Measurements from ENCODE around the gene MAN1A1. TPM values are rescaled to one million over a fixed set of nuclear protein-coding genes. Genes with fewer than 3 reads are reported as not detected.

MAN1A1 gene
- total RNA-seq, 1 donor from 2014 or later = 87.1 TPM

DNA sequence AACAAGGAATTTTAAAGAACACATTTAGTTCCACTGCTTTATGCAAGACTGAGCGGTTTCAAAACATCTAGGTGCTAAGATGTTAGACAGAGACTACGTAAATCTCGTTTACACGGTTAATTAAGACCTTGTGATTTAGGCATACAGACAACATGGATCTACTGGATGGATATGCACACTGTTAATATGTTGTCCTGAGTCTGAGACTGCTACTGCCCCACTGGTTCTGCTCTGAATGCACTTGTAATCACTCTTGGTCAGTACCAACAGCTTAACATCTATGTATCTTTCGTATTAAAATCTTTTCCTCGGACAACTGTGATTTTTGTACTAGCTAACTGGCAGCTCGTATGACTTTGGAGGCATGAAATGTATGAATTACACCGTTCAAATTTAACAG, 3.1 kb downstream of the MAN1A1 start:
- DNase-seq (ENCODE audit: low spot score) = no peak

- DNase-seq (ENCODE audit: low spot score) = no peak
Observed at GRCh38 chr6:119345114-119345513, 4.4 kb downstream of the MAN1A1 start.

- DNase-seq (ENCODE audit: low spot score) = no peak
Observed at GRCh38 chr6:119344306-119344705, 5.3 kb downstream of the MAN1A1 start.

GRCh38 chr6:119343573-119344146, 5.9 kb downstream of the MAN1A1 start:
- no peak for DNase-seq (ENCODE audit: low spot score)

GRCh38 chr6:119343167-119343566, 6.4 kb downstream of the MAN1A1 start:
- no peak for DNase-seq (ENCODE audit: low spot score)

DNA sequence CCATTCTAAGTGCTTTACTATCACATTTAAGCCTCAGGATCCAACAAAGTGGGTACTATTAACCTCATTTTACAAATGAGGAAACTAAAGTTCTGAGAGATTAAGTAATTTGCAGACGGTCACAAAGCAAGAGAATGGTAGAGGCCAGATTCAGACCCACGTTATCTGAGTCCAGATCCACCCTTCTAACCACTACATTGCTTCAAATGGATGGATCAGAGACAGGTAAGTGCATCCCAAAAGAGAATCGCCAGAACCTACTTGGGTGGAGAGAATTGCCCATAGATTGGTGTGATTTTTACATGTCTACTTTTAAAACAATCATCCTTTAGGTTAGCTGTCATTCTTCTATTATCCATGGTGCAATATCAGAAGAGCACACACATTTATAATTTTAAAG, 7.1 kb downstream of the MAN1A1 start:
- DNase-seq (ENCODE audit: low spot score) = no peak

DNA sequence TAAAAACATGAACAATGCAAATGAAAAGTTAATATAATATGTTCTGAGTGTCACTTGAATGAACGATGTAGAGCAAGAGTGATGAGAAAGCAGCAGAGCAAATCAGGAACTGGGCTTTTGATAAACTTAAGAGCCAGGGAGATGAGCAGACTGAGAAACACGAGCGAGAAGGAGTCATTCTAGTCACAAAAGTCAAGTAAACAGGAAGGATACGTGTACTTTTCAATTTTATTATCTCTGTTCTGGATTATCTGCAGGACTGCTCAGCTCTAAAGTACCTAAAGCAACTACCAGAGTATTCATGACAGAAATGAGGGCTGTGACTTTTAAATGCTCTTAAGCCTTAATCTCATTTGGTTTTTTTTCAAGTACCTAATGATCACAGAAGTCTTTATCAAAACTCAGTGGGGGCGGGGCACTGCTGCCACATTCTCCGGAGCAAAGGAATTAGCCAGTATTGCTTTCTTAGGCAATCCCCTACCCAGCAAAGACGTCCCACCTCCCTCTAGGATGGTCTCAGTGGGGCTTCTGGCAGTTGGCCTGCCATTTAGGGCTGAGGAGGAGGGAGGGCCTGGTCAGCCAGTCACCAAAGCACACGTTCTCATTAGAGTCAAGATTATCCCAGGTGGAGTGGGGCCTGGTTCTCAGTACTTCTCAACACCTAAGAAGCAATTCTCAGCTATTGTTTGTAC, 8.6 kb downstream of the MAN1A1 start:
- no peak for DNase-seq (ENCODE audit: low spot score)

DNA sequence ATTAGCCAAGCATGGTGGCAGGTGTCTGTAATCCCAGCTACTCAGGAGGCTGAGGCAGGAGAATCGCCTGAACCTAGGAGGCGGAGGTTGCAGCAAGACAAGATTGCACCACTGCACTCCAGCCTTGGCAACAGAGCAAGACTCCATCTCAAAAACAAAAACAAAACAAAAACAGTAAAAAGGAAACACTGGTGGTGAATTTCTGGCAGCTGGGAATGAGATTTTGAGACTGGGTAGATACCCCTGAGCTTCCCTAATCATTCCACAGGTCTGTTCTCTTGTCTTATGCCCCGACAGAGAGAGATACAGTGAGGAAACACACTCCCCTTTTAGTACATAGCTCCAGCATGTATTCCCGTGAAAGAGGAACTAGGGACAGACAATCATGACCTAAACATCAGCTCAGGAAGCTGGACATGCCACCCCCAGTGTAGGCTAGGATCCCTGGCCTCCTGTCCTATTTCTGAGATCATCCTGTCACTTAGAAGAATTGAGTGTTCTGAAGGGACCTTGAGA, 9.6 kb downstream of the MAN1A1 start:
- DNase-seq (ENCODE audit: low spot score) = no peak

DNA sequence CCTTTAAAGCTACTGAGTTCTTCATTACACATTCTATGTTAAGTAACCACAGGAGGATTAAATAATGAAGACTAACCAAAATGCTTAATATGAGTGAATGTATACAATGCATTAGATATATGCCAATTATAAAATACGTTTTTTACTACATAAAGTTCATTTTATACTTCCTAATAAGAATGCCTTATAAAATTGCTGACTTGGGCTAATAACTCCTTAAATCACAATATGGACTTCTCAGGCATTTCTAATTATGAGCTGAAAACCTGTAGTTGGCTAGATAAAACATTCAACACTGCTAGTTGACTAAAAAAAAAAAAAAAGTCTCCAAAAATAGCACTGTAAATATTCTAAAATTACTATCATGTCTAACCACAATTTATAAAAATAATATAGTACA, 11.8 kb downstream of the MAN1A1 start:
- DNase-seq (ENCODE audit: low spot score) = no peak

- no peak for DNase-seq (ENCODE audit: low spot score)
Observed at GRCh38 chr6:119337252-119337651, 12.3 kb downstream of the MAN1A1 start.

GRCh38 chr6:119334535-119335264, 14.9 kb downstream of the MAN1A1 start:
- no peak for DNase-seq (ENCODE audit: low spot score)

DNA sequence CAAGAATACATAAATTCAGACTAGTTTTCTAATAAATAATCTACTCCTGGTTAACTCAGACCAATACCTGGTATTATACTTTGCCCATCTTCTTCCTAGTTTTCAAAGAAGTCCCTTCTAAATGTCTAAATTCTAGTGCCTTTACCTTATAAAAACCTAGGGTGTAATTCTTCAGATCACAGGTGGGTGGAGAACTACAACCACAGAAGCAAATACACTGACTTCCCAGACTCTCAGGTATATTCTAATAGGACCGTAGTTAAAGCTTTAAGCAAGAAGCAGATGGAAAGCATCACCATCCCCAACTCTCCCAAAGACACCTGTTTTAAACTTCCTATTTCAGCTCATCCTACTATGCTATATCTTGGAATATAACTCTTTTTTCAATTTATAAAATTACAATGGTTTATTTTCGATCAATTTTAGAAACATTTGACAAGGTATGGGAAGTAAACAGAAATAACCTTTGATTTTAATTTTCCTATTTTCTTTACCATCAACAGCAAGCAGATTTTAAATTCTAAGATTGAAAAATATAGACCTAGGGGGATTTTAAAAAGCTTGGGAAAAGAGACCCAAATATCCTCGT, 15.8 kb downstream of the MAN1A1 start:
- DNase-seq (ENCODE audit: low spot score) = no peak

DNA sequence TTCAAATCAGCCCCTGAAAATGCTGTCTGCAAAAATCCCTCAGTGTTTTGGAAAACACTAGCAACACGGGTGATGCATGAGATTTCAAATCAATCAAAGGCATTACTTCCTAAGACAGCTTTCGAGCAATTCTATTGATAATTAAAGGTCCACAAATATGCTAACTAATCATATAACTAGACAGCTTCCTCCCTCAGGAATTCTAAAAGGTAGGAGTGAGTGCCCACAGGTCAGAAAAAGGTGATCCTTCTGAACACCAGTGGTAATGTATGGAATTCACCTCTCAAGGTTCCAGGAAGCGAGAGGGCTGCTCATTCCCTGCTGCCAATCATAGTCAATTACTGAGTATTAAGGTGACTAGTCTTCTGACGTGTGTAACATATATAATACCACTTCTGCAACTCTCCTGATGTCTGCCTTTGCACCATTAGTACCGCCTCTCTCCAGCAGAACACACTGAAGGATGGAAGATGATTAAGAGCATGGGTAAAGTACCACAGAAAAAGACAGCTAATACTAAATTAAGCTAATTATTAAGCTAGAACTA, 16.4 kb downstream of the MAN1A1 start:
- DNase-seq (ENCODE audit: low spot score) = no peak

DNA sequence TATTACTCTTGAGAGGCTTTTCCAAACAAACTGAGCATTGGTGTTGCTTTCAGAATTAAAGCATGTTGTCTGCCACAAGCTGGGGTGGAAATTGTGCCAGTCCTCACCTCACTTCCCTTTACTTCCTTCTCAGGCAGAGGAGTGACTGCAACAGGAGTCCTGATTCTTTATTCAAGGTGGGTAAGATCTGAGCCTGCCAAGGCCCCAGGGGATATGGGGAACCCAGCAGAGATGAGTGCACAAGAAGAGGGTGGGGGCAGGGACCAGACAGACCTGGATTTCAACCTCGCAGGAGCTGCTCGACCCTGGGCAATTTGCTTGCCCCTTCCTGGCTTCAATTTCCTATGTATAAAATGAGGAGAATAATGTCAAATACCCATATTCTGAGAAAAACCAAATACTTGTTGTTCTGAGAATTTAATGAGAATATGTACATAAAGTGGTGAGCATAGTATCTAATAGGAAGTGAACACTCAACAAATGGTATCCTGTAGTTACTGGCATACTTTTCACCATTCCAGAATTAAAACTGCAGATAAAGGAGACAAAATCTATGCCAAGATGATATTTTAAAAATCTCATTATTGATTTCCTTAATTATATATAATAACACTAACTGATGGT, 17.8 kb downstream of the MAN1A1 start:
- no peak for DNase-seq (ENCODE audit: low spot score)

DNA sequence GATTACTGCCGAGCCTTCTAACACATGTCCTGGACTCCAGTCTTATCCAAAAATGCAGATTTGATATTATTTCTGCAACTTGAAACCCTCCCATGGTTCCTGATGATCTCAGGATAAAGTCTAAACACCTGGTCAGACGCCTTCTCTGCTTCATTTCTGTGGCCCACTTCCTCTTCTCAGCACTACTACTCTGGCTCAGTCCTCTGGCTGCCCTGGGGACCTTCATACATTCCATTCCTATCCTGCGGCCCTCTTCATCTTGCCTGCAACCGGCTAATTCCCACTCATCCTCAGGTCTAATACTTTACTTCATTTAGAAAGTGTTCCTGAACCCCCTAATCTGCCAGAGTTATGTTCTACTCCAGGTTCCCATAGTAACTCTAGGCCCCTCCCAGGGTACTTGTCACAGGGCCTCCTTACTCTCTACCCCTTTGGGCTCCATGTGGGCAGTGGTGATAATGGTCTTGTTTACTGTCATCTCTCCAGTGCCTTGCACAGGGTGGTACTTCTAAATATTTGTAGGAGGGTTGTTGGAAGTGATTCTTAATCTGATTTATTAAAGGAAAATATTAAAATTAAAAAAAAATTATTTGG, 18.9 kb downstream of the MAN1A1 start:
- no peak for DNase-seq (ENCODE audit: low spot score)

- no peak for DNase-seq (ENCODE audit: low spot score)
Observed at GRCh38 chr6:119329794-119330180, 19.8 kb downstream of the MAN1A1 start.

GRCh38 chr6:119328892-119329793, 20.4 kb downstream of the MAN1A1 start:
- no peak for DNase-seq (ENCODE audit: low spot score)

- no peak for DNase-seq (ENCODE audit: low spot score)
Observed at GRCh38 chr6:119328254-119328653, 21.3 kb downstream of the MAN1A1 start.

- DNase-seq (ENCODE audit: low spot score) = no peak
Observed at GRCh38 chr6:119327810-119328209, 21.8 kb downstream of the MAN1A1 start.

DNA sequence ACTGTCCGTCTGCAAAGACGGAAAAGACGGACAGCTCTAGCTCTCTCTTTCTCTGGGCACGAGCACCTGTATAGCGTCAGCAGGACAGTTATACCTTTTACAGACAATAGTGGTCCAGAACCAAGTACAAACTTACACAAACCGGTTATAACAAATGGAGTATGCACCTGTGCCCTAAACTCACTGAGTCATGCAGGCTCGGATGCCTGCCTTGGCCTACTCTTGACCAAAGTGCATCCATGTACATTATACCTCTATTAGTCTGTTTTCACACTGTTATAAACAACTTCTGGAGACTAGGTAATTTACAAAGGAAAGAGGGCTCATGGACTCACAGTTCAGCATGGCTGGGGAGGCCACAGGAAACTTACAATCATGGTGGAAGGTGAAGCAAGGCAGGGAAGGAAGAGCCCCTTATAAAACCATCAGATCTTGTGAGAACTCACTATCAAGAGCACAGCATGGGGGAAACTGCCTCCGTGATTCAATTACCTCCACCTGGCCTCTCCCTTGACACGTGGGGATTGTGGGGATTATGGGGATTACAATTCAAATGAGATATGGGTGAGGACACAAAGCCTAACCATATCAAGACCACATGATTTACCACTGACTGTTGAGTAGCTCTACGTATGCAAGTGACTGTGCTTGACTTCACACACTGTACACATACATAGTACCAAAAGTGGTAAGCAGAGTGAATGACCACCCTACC, 23.1 kb downstream of the MAN1A1 start:
- DNase-seq (ENCODE audit: low spot score) = no peak
